ENCODE data around the gene ST6GAL1.

Gene ST6GAL1

GRCh38 chr3:187042874-187043458 is 112.6 kb downstream of the ST6GAL1 start:
- H4K20me1 ChIP-seq (ENCODE audit: insufficient read depth), result no peaks in the 10 kb centered on the region
- no peaks in the 10 kb centered on the region for H3K79me2 ChIP-seq (ENCODE audit: insufficient read depth, low read depth)
- TF ChIP-seq CTCF (conservative IDR thresholded peaks at IDR 0.05; ENCODE audit: low read depth, low read length), result no peak
- no peak overlapping the region for H2AFZ ChIP-seq (ENCODE audit: low read depth)
- no peak overlapping the region for H3K27ac ChIP-seq
- H3K36me3 ChIP-seq (ENCODE audit: insufficient read depth), result no peaks in the 10 kb centered on the region
- H3K4me2 ChIP-seq, result no peak overlapping the region
- no peaks in the 10 kb centered on the region for H3K27me3 ChIP-seq (ENCODE audit: insufficient read depth, low read depth)
- H3K9ac ChIP-seq, result no peak overlapping the region
- no peaks in the 10 kb centered on the region for H3K4me1 ChIP-seq (ENCODE audit: low read depth, poor library complexity, severe bottlenecking)
- no peak overlapping the region for H3K4me3 ChIP-seq (IDR thresholded peaks at IDR 0.05; ENCODE audit: insufficient read depth, low read depth, low read length)

DNA sequence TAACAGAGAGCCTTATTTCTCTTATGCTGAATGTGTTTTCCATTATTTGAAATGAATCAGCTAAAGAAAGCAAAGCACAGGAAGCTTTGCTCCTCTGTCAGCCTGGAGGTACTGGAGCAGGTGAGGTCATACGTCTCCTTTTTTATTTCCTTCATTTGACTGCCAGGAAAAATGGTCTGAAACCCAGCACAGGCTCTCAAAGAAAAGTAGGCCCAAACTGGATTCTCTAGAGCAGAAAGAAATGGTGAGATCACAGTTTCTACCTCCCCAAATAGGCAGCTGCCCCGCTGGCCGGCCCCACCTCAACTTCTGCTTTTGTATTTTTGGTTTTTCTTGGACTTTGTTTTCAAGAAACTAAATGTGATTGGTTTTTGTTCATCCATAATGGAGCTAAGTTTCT is 113.9 kb downstream of the ST6GAL1 start:
- Histone ChIP-seq H3K4me1 (ENCODE audit: low read depth, poor library complexity, severe bottlenecking) (no peaks in the 10 kb centered on the region), H3K27ac (no peak overlapping the region), H3K4me2 (no peak overlapping the region), H3K9ac (no peak overlapping the region), H2AFZ (ENCODE audit: low read depth) (no peak overlapping the region), H3K36me3 (ENCODE audit: insufficient read depth) (no peaks in the 10 kb centered on the region), H3K79me2 (ENCODE audit: insufficient read depth, low read depth) (no peaks in the 10 kb centered on the region), H3K27me3 (ENCODE audit: insufficient read depth, low read depth) (no peaks in the 10 kb centered on the region), H4K20me1 (ENCODE audit: insufficient read depth) (no peaks in the 10 kb centered on the region), H3K4me3 (IDR thresholded peaks at IDR 0.05; ENCODE audit: insufficient read depth, low read depth, low read length) (no peak overlapping the region)
- no peak for TF ChIP-seq CTCF (conservative IDR thresholded peaks at IDR 0.05; ENCODE audit: low read depth, low read length)

DNA sequence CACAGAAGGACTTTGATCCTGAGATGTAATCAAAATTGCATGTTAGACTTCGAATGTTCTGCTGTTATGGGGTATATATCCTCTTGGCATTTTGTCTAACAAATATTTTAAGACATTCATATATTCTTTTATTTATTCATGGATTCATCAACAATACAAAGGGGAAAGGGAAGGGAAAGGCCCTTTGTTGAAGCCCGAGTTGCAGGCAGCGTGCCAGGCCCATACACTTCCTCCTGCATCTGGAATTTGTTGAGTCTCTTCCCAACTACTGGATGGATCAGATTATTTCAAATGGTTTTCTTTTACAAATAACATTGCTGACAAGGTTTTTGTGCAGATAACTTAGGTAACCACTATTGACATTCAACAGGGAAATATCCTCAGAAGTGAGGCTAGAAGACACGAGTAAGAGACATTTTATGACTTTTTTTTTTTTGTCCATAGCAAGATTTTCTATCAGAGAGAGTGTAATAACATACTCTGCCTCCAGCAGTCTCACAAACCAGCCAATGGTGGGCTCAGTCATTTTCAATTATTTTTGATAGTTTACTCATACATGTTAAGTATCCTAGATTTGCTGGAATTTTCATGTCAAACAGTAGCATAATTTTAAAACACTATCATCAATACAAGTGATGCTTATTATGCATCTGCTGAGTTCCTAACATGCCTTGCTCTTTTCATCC is 114.7 kb downstream of the ST6GAL1 start:
- Histone ChIP-seq H3K9ac (no peak overlapping the region), H3K27me3 (ENCODE audit: insufficient read depth, low read depth) (no peaks in the 10 kb centered on the region), H3K4me3 (IDR thresholded peaks at IDR 0.05; ENCODE audit: insufficient read depth, low read depth, low read length) (no peak overlapping the region), H3K79me2 (ENCODE audit: insufficient read depth, low read depth) (no peaks in the 10 kb centered on the region), H2AFZ (ENCODE audit: low read depth) (no peak overlapping the region), H3K27ac (no peak overlapping the region), H4K20me1 (ENCODE audit: insufficient read depth) (no peaks in the 10 kb centered on the region), H3K36me3 (ENCODE audit: insufficient read depth) (no peaks in the 10 kb centered on the region), H3K4me2 (no peak overlapping the region), H3K4me1 (ENCODE audit: low read depth, poor library complexity, severe bottlenecking) (no peaks in the 10 kb centered on the region)
- TF ChIP-seq CTCF (conservative IDR thresholded peaks at IDR 0.05; ENCODE audit: low read depth, low read length), result no peak

DNA sequence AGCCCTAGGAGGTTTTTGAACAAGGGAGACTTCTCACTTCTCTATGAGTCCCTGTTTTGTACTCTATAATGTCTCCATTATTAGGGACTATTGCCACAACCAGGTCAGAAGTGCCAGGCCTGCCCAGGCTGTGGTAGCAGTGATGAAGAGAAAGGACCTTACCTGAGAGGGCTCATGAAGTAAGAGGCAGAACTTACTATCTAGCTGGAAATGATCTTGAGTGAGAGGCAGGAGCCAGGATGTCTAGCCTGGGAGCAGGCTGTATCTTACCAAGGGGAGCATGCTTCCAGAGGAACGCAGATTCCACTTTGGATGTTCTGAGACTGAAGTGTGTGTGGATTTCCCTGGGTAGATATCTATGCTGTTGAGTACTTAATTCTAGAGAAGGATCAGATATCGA is 115.7 kb downstream of the ST6GAL1 start:
- TF ChIP-seq CTCF (conservative IDR thresholded peaks at IDR 0.05; ENCODE audit: low read depth, low read length), result no peak

More for the DNA sequence above, 115.7 kb downstream of the ST6GAL1 start:
- Histone ChIP-seq H4K20me1 (ENCODE audit: insufficient read depth) (no peaks in the 10 kb centered on the region), H3K79me2 (ENCODE audit: insufficient read depth, low read depth) (no peaks in the 10 kb centered on the region), H3K27ac (no peak overlapping the region), H3K9ac (no peak overlapping the region), H3K36me3 (ENCODE audit: insufficient read depth) (no peaks in the 10 kb centered on the region), H3K4me1 (ENCODE audit: low read depth, poor library complexity, severe bottlenecking) (no peaks in the 10 kb centered on the region), H2AFZ (ENCODE audit: low read depth) (no peak overlapping the region), H3K4me2 (no peak overlapping the region), H3K27me3 (ENCODE audit: insufficient read depth, low read depth) (no peaks in the 10 kb centered on the region), H3K4me3 (IDR thresholded peaks at IDR 0.05; ENCODE audit: insufficient read depth, low read depth, low read length) (no peak overlapping the region)

All from KMS-11 (cell line).